PC-3 (cell line): ENCODE data around the gene TCP10L.

Source experiments
- EZH2phosphoT487 ChIP-seq: fragments of 300-600 bp; sonication (generic); IDR thresholded peaks from 2 replicates; pipeline ENCODE4 v1.6.1; 2018; ENCODE audit warnings: mild to moderate bottlenecking, antibody characterized with exemption, low read length, borderline replicate concordance
- TF ChIP-seq, protein P1 (sequence below): fragments of 300-600 bp; sonication (generic); conservative IDR thresholded peaks from 2 replicates; pipeline ENCODE4 v1.5.1; 2017; ENCODE audit warnings: antibody characterized with exemption, low read depth, mild to moderate bottlenecking, low read length

DNA sequence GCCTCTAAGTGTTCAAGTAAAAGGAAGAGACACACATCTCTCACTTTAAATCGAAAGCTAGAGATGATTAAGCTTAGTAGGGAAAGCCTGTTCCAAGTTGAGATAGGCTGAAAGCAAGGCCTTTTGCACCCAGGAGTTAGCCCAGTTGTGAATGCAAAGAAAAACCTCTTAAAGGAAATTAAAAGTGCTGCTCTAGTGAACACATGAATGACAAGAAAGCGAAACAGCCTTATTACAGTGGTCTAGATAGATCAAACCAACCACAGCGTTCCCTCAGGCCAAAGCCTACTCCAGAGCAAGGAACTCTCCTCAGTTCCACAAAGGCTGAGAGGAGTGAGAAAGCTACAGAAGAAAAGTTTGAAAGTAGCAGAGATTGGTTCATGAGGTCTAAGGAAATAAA, 14.9 kb downstream of the TCP10L start:
- TF ChIP-seq EZH2phosphoT487: no peak
- TF ChIP-seq, protein P1, sequence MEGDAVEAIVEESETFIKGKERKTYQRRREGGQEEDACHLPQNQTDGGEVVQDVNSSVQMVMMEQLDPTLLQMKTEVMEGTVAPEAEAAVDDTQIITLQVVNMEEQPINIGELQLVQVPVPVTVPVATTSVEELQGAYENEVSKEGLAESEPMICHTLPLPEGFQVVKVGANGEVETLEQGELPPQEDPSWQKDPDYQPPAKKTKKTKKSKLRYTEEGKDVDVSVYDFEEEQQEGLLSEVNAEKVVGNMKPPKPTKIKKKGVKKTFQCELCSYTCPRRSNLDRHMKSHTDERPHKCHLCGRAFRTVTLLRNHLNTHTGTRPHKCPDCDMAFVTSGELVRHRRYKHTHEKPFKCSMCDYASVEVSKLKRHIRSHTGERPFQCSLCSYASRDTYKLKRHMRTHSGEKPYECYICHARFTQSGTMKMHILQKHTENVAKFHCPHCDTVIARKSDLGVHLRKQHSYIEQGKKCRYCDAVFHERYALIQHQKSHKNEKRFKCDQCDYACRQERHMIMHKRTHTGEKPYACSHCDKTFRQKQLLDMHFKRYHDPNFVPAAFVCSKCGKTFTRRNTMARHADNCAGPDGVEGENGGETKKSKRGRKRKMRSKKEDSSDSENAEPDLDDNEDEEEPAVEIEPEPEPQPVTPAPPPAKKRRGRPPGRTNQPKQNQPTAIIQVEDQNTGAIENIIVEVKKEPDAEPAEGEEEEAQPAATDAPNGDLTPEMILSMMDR: no peak
